K562 (cell line): ENCODE measurements around the gene PIANP. TPM values are rescaled to one million over a fixed set of nuclear protein-coding genes. Genes with fewer than 3 reads are reported as not detected.

Source experiments
- CBX1 ChIP-seq: sonication (generic); IDR thresholded peaks from 2 replicates; pipeline ENCODE4 v1.6.1; 2016; ENCODE audit warnings: antibody characterized with exemption, low read depth, mild to moderate bottlenecking
- CTCFL ChIP-seq: IDR thresholded peaks from 2 replicates; pipeline ENCODE4 v1.6.1; 2011; ENCODE audit warnings: borderline replicate concordance, low read depth, mild to moderate bottlenecking, moderate library complexity, low read length; ENCODE audit not compliant: insufficient read depth, poor library complexity, severe bottlenecking
- DNMT1 ChIP-seq: fragments of 450-650 bp; IDR thresholded peaks from 2 replicates; pipeline ENCODE4 v1.6.1; 2016; ENCODE audit warnings: antibody characterized with exemption, mild to moderate bottlenecking
- ETV1 ChIP-seq: fragments of 450-650 bp; conservative IDR thresholded peaks from 2 replicates; pipeline ENCODE4 v1.6.1; 2016; ENCODE audit warnings: missing genetic modification characterization, control low read depth, low read depth, missing compliant biosample characterization
- FOXP1 ChIP-seq: sonication (generic); formaldehyde crosslinking; IDR thresholded peaks from 2 replicates; pipeline ENCODE4 v1.8.0; 2022; ENCODE audit warnings: mild to moderate bottlenecking, missing genetic modification reagents
- GABPA ChIP-seq: fragments of 200-800 bp; sonication (Bioruptor generic); conservative IDR thresholded peaks from 2 replicates; pipeline ENCODE4 v1.6.1; 2016; ENCODE audit warnings: low read depth, missing genetic modification characterization, missing compliant biosample characterization
- KDM4B ChIP-seq, 2 experiments: fragments of 450-650 bp in 1 of 2; sonication (generic) in 1 of 2; IDR thresholded peaks; 2 replicates each; pipeline ENCODE4 v1.6.1; 2016 to 2017; ENCODE audit warnings: borderline replicate concordance in 2 of 2, antibody characterized with exemption in 1 of 2, low read depth in 1 of 2, mild to moderate bottlenecking in 1 of 2
- NCOA2 ChIP-seq, 2 experiments: fragments of 450-650 bp; IDR thresholded peaks; 2 replicates each; pipeline ENCODE4 v1.6.1; 2018; ENCODE audit warnings: mild to moderate bottlenecking in 2 of 2, moderate library complexity in 1 of 2; ENCODE audit not compliant: partially characterized antibody in 2 of 2
- RBM22 ChIP-seq: fragments of 200-400 bp; formaldehyde crosslinking; IDR thresholded peaks from 2 replicates; pipeline ENCODE4 v1.6.1; 2018; ENCODE audit warnings: low read length, low read depth; ENCODE audit not compliant: poor library complexity, severe bottlenecking
- TRIM28 ChIP-seq: fragments of 450-650 bp; IDR thresholded peaks from 2 replicates; pipeline ENCODE4 v1.6.1; 2017
- VEZF1 ChIP-seq: fragments of 200-800 bp; sonication (Bioruptor generic); IDR thresholded peaks from 2 replicates; pipeline ENCODE4 v1.6.1; 2017; ENCODE audit warnings: missing genetic modification characterization, missing compliant biosample characterization
- ZNF263 ChIP-seq: sonication (generic); formaldehyde crosslinking; IDR thresholded peaks from 2 replicates; pipeline ENCODE4 v1.8.0; 2022; ENCODE audit warnings: mild to moderate bottlenecking, missing genetic modification reagents, borderline replicate concordance
- polyA plus RNA-seq, 8 experiments: library from polyadenylated mRNA; depleted of rRNA in 4 of 8; stranded (reverse) in 5 of 8; unstranded in 3 of 8; fragments of >200 nt; fragmentation: Nextera tagmentation in 2 of 8; fragmentation: Illumina TruSeq in 1 of 8; extraction: Ambion mirVana in 2 of 8; extraction: Trizol in 1 of 8; gene quantifications; 2 replicates each; pipeline versions ENCODE4 v1.2.1 to v1.2.3, GENCODE V29; 2011 to 2014; ENCODE audit warnings: inconsistent platforms in 1 of 8, missing spikeins in 1 of 8
- total RNA-seq, 7 experiments: library from RNA; depleted of rRNA in 6 of 7; stranded (reverse); fragments of >200 nt in 6 of 7; fragmentation: Illumina TruSeq in 2 of 7; extraction: Trizol in 2 of 7; gene quantifications; 2 replicates each; pipeline versions ENCODE4 v1.2.1 to v1.2.3, GENCODE V29; 2011 to 2021; ENCODE audit warnings: low replicate concordance in 1 of 7
- TF ChIP-seq, protein P1 (sequence below): fragments of 250-450 bp; sonication (Bioruptor Pico); IDR thresholded peaks from 2 replicates; pipeline ENCODE4 v1.4.0; 2020

The PIANP gene
- total and polyA plus RNA-seq, 9 of the 15 experiments (the other 6 are each of a cell fraction or from before 2014, with no cell fraction given), result 0.07 TPM; not detected in 8

GRCh38 chr12:6662906-6663742, 37.5 kb downstream of the PIANP start, which contains the start of gene ING4 (continued):
- TF ChIP-seq CTCFL, result no peak
- peak; percentile 99 for TF ChIP-seq GABPA (tag)
- no peak for TF ChIP-seq CBX1
- no peak for TF ChIP-seq NCOA2 (IDR thresholded peaks at IDR 0.05; ENCODE audit: partially characterized antibody in 2 of 2)
- TF ChIP-seq, protein P1, sequence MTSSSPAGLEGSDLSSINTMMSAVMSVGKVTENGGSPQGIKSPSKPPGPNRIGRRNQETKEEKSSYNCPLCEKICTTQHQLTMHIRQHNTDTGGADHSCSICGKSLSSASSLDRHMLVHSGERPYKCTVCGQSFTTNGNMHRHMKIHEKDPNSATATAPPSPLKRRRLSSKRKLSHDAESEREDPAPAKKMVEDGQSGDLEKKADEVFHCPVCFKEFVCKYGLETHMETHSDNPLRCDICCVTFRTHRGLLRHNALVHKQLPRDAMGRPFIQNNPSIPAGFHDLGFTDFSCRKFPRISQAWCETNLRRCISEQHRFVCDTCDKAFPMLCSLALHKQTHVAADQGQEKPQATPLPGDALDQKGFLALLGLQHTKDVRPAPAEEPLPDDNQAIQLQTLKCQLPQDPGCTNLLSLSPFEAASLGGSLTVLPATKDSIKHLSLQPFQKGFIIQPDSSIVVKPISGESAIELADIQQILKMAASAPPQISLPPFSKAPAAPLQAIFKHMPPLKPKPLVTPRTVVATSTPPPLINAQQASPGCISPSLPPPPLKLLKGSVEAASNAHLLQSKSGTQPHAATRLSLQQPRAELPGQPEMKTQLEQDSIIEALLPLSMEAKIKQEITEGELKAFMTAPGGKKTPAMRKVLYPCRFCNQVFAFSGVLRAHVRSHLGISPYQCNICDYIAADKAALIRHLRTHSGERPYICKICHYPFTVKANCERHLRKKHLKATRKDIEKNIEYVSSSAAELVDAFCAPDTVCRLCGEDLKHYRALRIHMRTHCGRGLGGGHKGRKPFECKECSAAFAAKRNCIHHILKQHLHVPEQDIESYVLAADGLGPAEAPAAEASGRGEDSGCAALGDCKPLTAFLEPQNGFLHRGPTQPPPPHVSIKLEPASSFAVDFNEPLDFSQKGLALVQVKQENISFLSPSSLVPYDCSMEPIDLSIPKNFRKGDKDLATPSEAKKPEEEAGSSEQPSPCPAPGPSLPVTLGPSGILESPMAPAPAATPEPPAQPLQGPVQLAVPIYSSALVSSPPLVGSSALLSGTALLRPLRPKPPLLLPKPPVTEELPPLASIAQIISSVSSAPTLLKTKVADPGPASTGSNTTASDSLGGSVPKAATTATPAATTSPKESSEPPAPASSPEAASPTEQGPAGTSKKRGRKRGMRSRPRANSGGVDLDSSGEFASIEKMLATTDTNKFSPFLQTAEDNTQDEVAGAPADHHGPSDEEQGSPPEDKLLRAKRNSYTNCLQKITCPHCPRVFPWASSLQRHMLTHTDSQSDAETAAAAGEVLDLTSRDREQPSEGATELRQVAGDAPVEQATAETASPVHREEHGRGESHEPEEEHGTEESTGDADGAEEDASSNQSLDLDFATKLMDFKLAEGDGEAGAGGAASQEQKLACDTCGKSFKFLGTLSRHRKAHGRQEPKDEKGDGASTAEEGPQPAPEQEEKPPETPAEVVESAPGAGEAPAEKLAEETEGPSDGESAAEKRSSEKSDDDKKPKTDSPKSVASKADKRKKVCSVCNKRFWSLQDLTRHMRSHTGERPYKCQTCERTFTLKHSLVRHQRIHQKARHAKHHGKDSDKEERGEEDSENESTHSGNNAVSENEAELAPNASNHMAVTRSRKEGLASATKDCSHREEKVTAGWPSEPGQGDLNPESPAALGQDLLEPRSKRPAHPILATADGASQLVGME, result no peak
- TF ChIP-seq FOXP1 (CRISPR knock-in tag), result no peak
- no peak for TF ChIP-seq TRIM28
- peak; percentile 97 for TF ChIP-seq ETV1 (tag)
- TF ChIP-seq DNMT1, result peak; percentile 94
- peak in 1 of 2 experiments; percentile 96; a peak in 2 of 4 replicates for TF ChIP-seq KDM4B (IDR thresholded peaks at IDR 0.05; ENCODE audit: borderline replicate concordance in 2 of 2, low read depth in 1 of 2)
- no peak for TF ChIP-seq RBM22
- peak; percentile 83 for TF ChIP-seq VEZF1 (CRISPR knock-in tag)
- TF ChIP-seq ZNF263 (CRISPR knock-in tag), result no peak
